GM18502 (cell line): Measurements from ENCODE around the gene FAM204A.

Experiments used
- ATAC-seq: cut with Tn5 transposase; IDR thresholded peaks from one replicate; pipeline ENCODE4 v1.9.1; 2021; ENCODE audit warnings: mild to moderate bottlenecking; ENCODE audit not compliant: unreplicated experiment, poor library complexity

The FAM204A gene

GRCh38 chr10:118332948-118333710 is 9.0 kb downstream of the FAM204A start:
- ATAC-seq = no peak

GRCh38 chr10:118332236-118332635 is 9.9 kb downstream of the FAM204A start:
- ATAC-seq = peak; percentile 87

- no peak for ATAC-seq
These were observed 11.6 kb downstream of the FAM204A start for GRCh38 chr10:118330295-118331076.

GRCh38 chr10:118324140-118324539 is 18.0 kb downstream of the FAM204A start:
- ATAC-seq = no peak

GRCh38 chr10:118321724-118322575 is 20.2 kb downstream of the FAM204A start:
- ATAC-seq = no peak

GRCh38 chr10:118315629-118316028 is 26.5 kb downstream of the FAM204A start:
- no peak for ATAC-seq

- no peak for ATAC-seq
These were observed 27.2 kb downstream of the FAM204A start for GRCh38 chr10:118314882-118315281.

GRCh38 chr10:118311505-118311904 is 30.6 kb downstream of the FAM204A start:
- no peak for ATAC-seq

- ATAC-seq = no peak
These were observed 31.3 kb downstream of the FAM204A start for GRCh38 chr10:118310822-118311221.

- no peak for ATAC-seq
These were observed 32.2 kb downstream of the FAM204A start for GRCh38 chr10:118309911-118310310.

GRCh38 chr10:118308664-118309063 is 33.5 kb downstream of the FAM204A start:
- no peak for ATAC-seq

GRCh38 chr10:118307859-118308258 is 34.3 kb downstream of the FAM204A start:
- no peak for ATAC-seq

- no peak for ATAC-seq
These were observed 34.9 kb downstream of the FAM204A start for GRCh38 chr10:118307220-118307619.

GRCh38 chr10:118305730-118306129 is 36.4 kb downstream of the FAM204A start:
- ATAC-seq = no peak

GRCh38 chr10:118304521-118304920 is 37.6 kb downstream of the FAM204A start:
- ATAC-seq = no peak

- no peak for ATAC-seq
These were observed 40.9 kb downstream of the FAM204A start for GRCh38 chr10:118301211-118301610.

GRCh38 chr10:118300320-118300719 is 41.8 kb downstream of the FAM204A start:
- ATAC-seq = no peak

- ATAC-seq = no peak
These were observed 43.3 kb downstream of the FAM204A start for GRCh38 chr10:118298787-118299186.

GRCh38 chr10:118291122-118291521 is 51.0 kb downstream of the FAM204A start:
- ATAC-seq = no peak

- no peak for ATAC-seq
These were observed 51.6 kb downstream of the FAM204A start for GRCh38 chr10:118290471-118290995.
